ENCODE results near the gene DDB1.
"Not testable (repeated sequence)": the region's sequence is repeated elsewhere in the genome, so short reads cannot be mapped to it uniquely, and the experiment has no call there.

Gene DDB1

GRCh38 chr11:61265357-61265756, 67.5 kb downstream of the DDB1 start:
- DNase-seq: no peak

GRCh38 chr11:61264795-61265194, 68.1 kb downstream of the DDB1 start:
- DNase-seq: no peak

GRCh38 chr11:61264371-61264770, 68.5 kb downstream of the DDB1 start:
- DNase-seq: no peak

- DNase-seq: no peak
Observed at GRCh38 chr11:61259363-61259762, 73.5 kb downstream of the DDB1 start.

- DNase-seq: no peak
Observed at GRCh38 chr11:61258546-61258945, 74.4 kb downstream of the DDB1 start.

- DNase-seq: no peak
Observed at GRCh38 chr11:61256710-61257482, 76.0 kb downstream of the DDB1 start.

- DNase-seq: peak; percentile 23
Observed at GRCh38 chr11:61254403-61255025, 78.4 kb downstream of the DDB1 start.

- DNase-seq: not testable (repeated sequence)
Observed at GRCh38 chr11:61252332-61252731, 80.6 kb downstream of the DDB1 start.

- not testable (repeated sequence) for DNase-seq
Observed at GRCh38 chr11:61250796-61251765, 81.8 kb downstream of the DDB1 start.
